H1 (cell line): Measurements from ENCODE around the gene FAM241A. TPM values are rescaled to one million over a fixed set of nuclear protein-coding genes. Genes with fewer than 3 reads are reported as not detected.
A peak's percentile ranks its signal among the peaks of the same experiment; 100 is the strongest.

Experiments used
- CTCF ChIA-PET: fragments of 300-600 bp; sonication (Branson Sonifier 250); formaldehyde crosslinking; loops from one replicate; lab custom pipeline; 2021; ENCODE audit not compliant: partially characterized antibody; lab: Charles Lee
- POLR2A ChIA-PET: fragments of 300-600 bp; sonication (Branson Sonifier 250); formaldehyde crosslinking; loops from one replicate; lab custom pipeline; 2021; ENCODE audit warnings: inconsistent platforms; ENCODE audit not compliant: partially characterized antibody; lab: Charles Lee
- DNase-seq, 2 experiments: peaks; one replicate each; pipeline versions ENCODE4 v3.0.0 to v3.0.0-alpha.2; 2010 to 2022; ENCODE audit warnings: low spot score in 2 of 2, low read depth in 1 of 2, mixed read lengths in 1 of 2
- FAIRE-seq: peaks from 2 replicates; lab custom pipeline; 2011; peaks lifted over from hg19 to GRCh38; lab: Jason Lieb, UNC
- H2AFZ ChIP-seq: 2 replicates; pipeline ENCODE4 v1.8.1; 2012; ENCODE audit warnings: low read length, inconsistent platforms
- H2AK5ac ChIP-seq: 2 replicates; pipeline ENCODE4 v1.6.1; 2013; ENCODE audit warnings: low read depth, low read length
- H2BK120ac ChIP-seq: replicated peaks from 2 replicates; pipeline ENCODE3; 2013; ENCODE audit warnings: low read depth, low read length, inconsistent platforms
- H2BK12ac ChIP-seq: 2 replicates; pipeline ENCODE4 v1.6.1; 2013; ENCODE audit warnings: low read depth, low read length
- H2BK15ac ChIP-seq: 2 replicates; pipeline ENCODE4 v1.6.1; 2013; ENCODE audit warnings: low read length
- H2BK20ac ChIP-seq: 2 replicates; pipeline ENCODE4 v1.6.1; 2013; ENCODE audit warnings: low read length
- H2BK5ac ChIP-seq: 2 replicates; pipeline ENCODE4 v1.6.1; 2013; ENCODE audit warnings: low read depth, low read length
- H3K14ac ChIP-seq: 2 replicates; pipeline ENCODE4 v1.6.1; 2013; ENCODE audit warnings: inconsistent platforms; ENCODE audit not compliant: insufficient read length
- H3K18ac ChIP-seq: 2 replicates; pipeline ENCODE4 v1.6.1; 2013; ENCODE audit warnings: low read length; ENCODE audit errors: extremely low read depth
- H3K23ac ChIP-seq: 2 replicates; pipeline ENCODE4 v1.6.1; 2013; ENCODE audit warnings: inconsistent platforms; ENCODE audit not compliant: insufficient read length
- H3K23me2 ChIP-seq: 2 replicates; pipeline ENCODE4 v1.6.1; 2013; ENCODE audit warnings: low read depth, low read length
- H3K27ac ChIP-seq: 2 replicates; pipeline ENCODE4 v1.6.1; 2011; ENCODE audit warnings: low read depth, low read length, inconsistent platforms
- H3K27me3 ChIP-seq, 4 experiments: replicated peaks in 1 of 4; 1 replicate in 1 of 4; 2 replicates in 3 of 4; pipeline versions ENCODE4 v1.6.1 to v1.8.1; 2011 to 2013; ENCODE audit warnings: low read length in 3 of 4, mild to moderate bottlenecking in 3 of 4, inconsistent platforms in 2 of 4, mixed read lengths in 2 of 4, moderate library complexity in 1 of 4; ENCODE audit not compliant: control insufficient read depth in 3 of 4, insufficient read depth in 3 of 4; ENCODE audit errors: extremely low read depth in 1 of 4
- H3K36me3 ChIP-seq, 4 experiments: 2 replicates each; pipeline versions ENCODE4 v1.6.1 to v1.8.1; 2011 to 2013; ENCODE audit warnings: mild to moderate bottlenecking in 4 of 4, low read length in 3 of 4, moderate library complexity in 2 of 4, control low read depth in 1 of 4, inconsistent platforms in 1 of 4; ENCODE audit not compliant: insufficient read depth in 4 of 4, control insufficient read depth in 2 of 4
- H3K4ac ChIP-seq: replicated peaks from 2 replicates; pipeline ENCODE3; 2013; ENCODE audit warnings: low read length, low read depth, mixed read lengths, inconsistent platforms; ENCODE audit not compliant: insufficient read length
- H3K4me1 ChIP-seq, 4 experiments: replicated peaks in 1 of 4; 1 replicate in 1 of 4; 2 replicates in 3 of 4; pipeline versions ENCODE4 v1.6.1 to v1.8.1; 2011 to 2013; ENCODE audit warnings: low read length in 3 of 4, inconsistent platforms in 2 of 4, mixed read lengths in 1 of 4; ENCODE audit not compliant: insufficient read depth in 4 of 4, control insufficient read depth in 3 of 4
- H3K4me2 ChIP-seq, 2 experiments: 2 replicates each; pipeline versions ENCODE4 v1.6.1 to v1.8.1; 2011 to 2013; ENCODE audit warnings: low read depth in 2 of 2, low read length in 2 of 2, control low read depth in 1 of 2, inconsistent platforms in 1 of 2, mild to moderate bottlenecking in 1 of 2; ENCODE audit not compliant: insufficient read depth in 1 of 2
- H3K4me3 ChIP-seq, 4 experiments: fragments of 200-600, 300-600 bp in 1 of 4; sonication (generic), shearing (Covaris generic), sonication (Bioruptor Twin) in 1 of 4; 2 replicates each; pipeline versions ENCODE4 v1.5.1 to v1.8.1; 2011 to 2016; ENCODE audit warnings: low read length in 4 of 4, low read depth in 3 of 4, control low read depth in 2 of 4, inconsistent platforms in 2 of 4, mild to moderate bottlenecking in 2 of 4, mixed read lengths in 1 of 4, moderate library complexity in 1 of 4; ENCODE audit not compliant: insufficient read depth in 2 of 4; ENCODE audit errors: extremely low read depth in 1 of 4
- H3K56ac ChIP-seq: replicated peaks from 2 replicates; pipeline ENCODE3; 2013; ENCODE audit warnings: low read depth, mild to moderate bottlenecking, mixed read lengths, low read length, inconsistent platforms; ENCODE audit not compliant: insufficient read length
- H3K79me1 ChIP-seq: 2 replicates; pipeline ENCODE4 v1.6.1; 2013; ENCODE audit warnings: low read depth, low read length, control low read depth
- H3K79me2 ChIP-seq, 2 experiments: 2 replicates each; pipeline versions ENCODE4 v1.6.1 to v1.8.1; 2012 to 2013; ENCODE audit warnings: low read length in 2 of 2, mild to moderate bottlenecking in 2 of 2, inconsistent platforms in 1 of 2; ENCODE audit not compliant: insufficient read depth in 2 of 2, control insufficient read depth in 1 of 2
- H3K9ac ChIP-seq, 4 experiments: replicated peaks in 1 of 4; 1 replicate in 1 of 4; 2 replicates in 3 of 4; pipeline versions ENCODE4 v1.6.1 to v1.8.1; 2011 to 2013; ENCODE audit warnings: low read depth in 3 of 4, low read length in 3 of 4, control low read depth in 2 of 4, mild to moderate bottlenecking in 2 of 4, moderate library complexity in 2 of 4, inconsistent platforms in 1 of 4; ENCODE audit errors: extremely low read depth in 1 of 4
- H3K9me3 ChIP-seq, 2 experiments: 2 replicates each; pipeline versions ENCODE4 v1.6.1 to v1.8.1; 2012 to 2013; ENCODE audit warnings: mild to moderate bottlenecking in 2 of 2, moderate library complexity in 2 of 2, control low read depth in 1 of 2, inconsistent platforms in 1 of 2, low read depth in 1 of 2, low read length in 1 of 2, mixed read lengths in 1 of 2; ENCODE audit not compliant: insufficient read depth in 2 of 2
- H4K20me1 ChIP-seq, 2 experiments: replicated peaks in 1 of 2; 2 replicates each; pipeline versions ENCODE3 to v1.8.1; 2011 to 2013; ENCODE audit warnings: inconsistent platforms in 2 of 2, low read length in 2 of 2, mild to moderate bottlenecking in 1 of 2; ENCODE audit not compliant: insufficient read depth in 2 of 2, control insufficient read depth in 1 of 2
- H4K5ac ChIP-seq: 2 replicates; pipeline ENCODE4 v1.6.1; 2013; ENCODE audit warnings: low read length, low read depth, mixed read lengths, inconsistent platforms; ENCODE audit not compliant: insufficient read length
- H4K8ac ChIP-seq: 2 replicates; pipeline ENCODE4 v1.8.0; 2013; ENCODE audit warnings: mild to moderate bottlenecking, moderate library complexity, low read length, inconsistent platforms; ENCODE audit not compliant: insufficient read depth; ENCODE audit errors: extremely low read depth
- H4K91ac ChIP-seq: replicated peaks from 2 replicates; pipeline ENCODE3; 2013; ENCODE audit warnings: low read length, mixed read lengths, inconsistent platforms; ENCODE audit not compliant: insufficient read length
- WGBS, 2 experiments: shearing (Covaris generic) in 1 of 2; methylation state at CpG; one replicate each; pipeline versions ENCODE4 v1.1.6 to v1.1.7; 2013 to 2015; ENCODE audit warnings: low lambda C conversion rate in 2 of 2, mixed read lengths in 2 of 2, inconsistent platforms in 1 of 2, low coverage in 1 of 2, missing lambda C conversion rate in 1 of 2; ENCODE audit not compliant: insufficient replicate concordance in 2 of 2, insufficient coverage in 1 of 2, insufficient read length in 1 of 2; ENCODE audit errors: extremely low coverage in 1 of 2, missing lambda C conversion rate in 1 of 2; 5-methylcytosine and 5-hydroxymethylcytosine counted together
- polyA plus RNA-seq, 7 experiments: library from polyadenylated mRNA; depleted of rRNA in 3 of 7; stranded (reverse) in 5 of 7; unstranded in 2 of 7; fragments of >200 nt in 5 of 7; fragments of 200-250 nt in 2 of 7; gene quantifications; 1 replicate in 5 of 7; 2 replicates in 1 of 7; 4 replicates in 1 of 7; pipeline versions ENCODE4 v1.2.1 to v1.2.3, GENCODE V29; 2011 to 2013; ENCODE audit warnings: missing spikeins in 2 of 7, mixed read lengths in 2 of 7
- total RNA-seq: library from RNA; stranded (reverse); fragmentation: NEBNext Ultra II Directional; extraction: Animal tissue kit (Norgen Biotek cat#: 25700); gene quantifications from 2 replicates; pipeline ENCODE4 v1.2.1, GENCODE V29; 2021
- TF ChIP-seq, protein P1 (sequence below): IDR thresholded peaks from 2 replicates; pipeline ENCODE4 v1.6.1; 2011; ENCODE audit warnings: low read length, improper control_type of control experiment

Gene FAM241A
- total and polyA plus RNA-seq, 2 of the 8 experiments (the other 6 are each of a cell fraction or from before 2014, with no cell fraction given): 0.20 to 0.73 TPM

- Histone ChIP-seq H3K79me2 (no peaks in the 10 kb centered on the region), H3K4me1 (no peaks in the 10 kb centered on the region), H3K23ac (no peak overlapping the region), H2AK5ac (no peak overlapping the region), H4K5ac (no peak overlapping the region), H4K8ac (no peak overlapping the region), H2BK20ac (no peak overlapping the region), H3K14ac (no peak overlapping the region), H2BK120ac (no peak overlapping the region), H3K18ac (no peak overlapping the region), H4K91ac (no peak overlapping the region), H2AFZ (no peak overlapping the region), H3K4me2 (no peak overlapping the region), H3K79me1 (no peaks in the 10 kb centered on the region), H4K20me1 (no peaks in the 10 kb centered on the region), H3K27ac (no peak overlapping the region), H2BK15ac (no peak overlapping the region), H3K56ac (no peak overlapping the region), H3K23me2 (no peaks in the 10 kb centered on the region), H3K36me3 (no peaks in the 10 kb centered on the region), H3K9me3 (no peaks in the 10 kb centered on the region), H3K4ac (no peak overlapping the region), H2BK5ac (0 out of 2 replicates have a peak overlapping the region, but pooled peaks have one; percentile 35), H3K9ac (no peak overlapping the region), H3K27me3 (no peaks in the 10 kb centered on the region), H2BK12ac (no peak overlapping the region), H3K4me3 (no peak overlapping the region)
- FAIRE-seq (no peak), DNase-seq (no peak)
- TF ChIP-seq, protein P1, sequence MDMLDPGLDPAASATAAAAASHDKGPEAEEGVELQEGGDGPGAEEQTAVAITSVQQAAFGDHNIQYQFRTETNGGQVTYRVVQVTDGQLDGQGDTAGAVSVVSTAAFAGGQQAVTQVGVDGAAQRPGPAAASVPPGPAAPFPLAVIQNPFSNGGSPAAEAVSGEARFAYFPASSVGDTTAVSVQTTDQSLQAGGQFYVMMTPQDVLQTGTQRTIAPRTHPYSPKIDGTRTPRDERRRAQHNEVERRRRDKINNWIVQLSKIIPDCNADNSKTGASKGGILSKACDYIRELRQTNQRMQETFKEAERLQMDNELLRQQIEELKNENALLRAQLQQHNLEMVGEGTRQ: no peak
- 90% methylated on average over 8 of the region's 8 CpGs; no CpG with 5 or more reads in 1 of the 2 experiments for WGBS, 2 experiments
- ChIA-PET CTCF (interaction anchor here (0.9 to 2.1 kb wide), 4 partner anchors 12 to 74 kb away, joined by 3 to 9 read pairs (median 4); no protein-coding TSS in a partner anchor), POLR2A (no interaction called here)
These were observed 28.6 kb downstream of the FAM241A start for GRCh38 chr4:112173593-112174558.
